AG09309 (cell line): ENCODE results near the gene NTNG2.

Experiments
- DNase-seq: peaks from one replicate; pipeline ENCODE4 v3.0.0-alpha.2; 2010; ENCODE audit warnings: low read depth
- H3K4me3 ChIP-seq: 2 replicates; pipeline ENCODE4 v1.5.1; 2011; ENCODE audit warnings: mild to moderate bottlenecking, low read depth, low read length, moderate library complexity; ENCODE audit not compliant: control insufficient read depth
- TF ChIP-seq, protein P1 (sequence below): IDR thresholded peaks from 2 replicates; pipeline ENCODE4 v1.5.1; 2011; ENCODE audit warnings: mild to moderate bottlenecking, low read depth, low read length, inconsistent platforms; ENCODE audit not compliant: insufficient read depth, control insufficient read depth; ENCODE audit errors: missing control alignments

NTNG2 gene

DNA sequence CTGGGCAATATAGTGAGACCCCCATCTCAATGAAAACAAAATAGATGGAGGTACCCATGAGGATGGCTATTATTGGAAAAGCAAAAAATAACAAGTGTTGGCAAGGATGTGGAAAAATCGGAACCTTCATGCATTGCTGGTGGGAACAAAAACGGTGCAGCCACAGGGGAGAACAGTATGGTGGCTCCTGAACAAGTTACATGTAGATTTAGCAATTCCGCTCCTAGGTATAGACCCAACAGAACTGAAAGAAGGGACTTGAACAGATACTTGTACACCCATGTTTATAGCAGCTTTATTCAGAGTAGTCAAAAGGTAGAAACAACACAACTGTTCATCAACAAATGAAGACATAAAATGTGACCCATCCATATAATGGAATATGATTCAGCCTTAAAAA is 43.0 kb downstream of the NTNG2 start:
- TF ChIP-seq, protein P1, sequence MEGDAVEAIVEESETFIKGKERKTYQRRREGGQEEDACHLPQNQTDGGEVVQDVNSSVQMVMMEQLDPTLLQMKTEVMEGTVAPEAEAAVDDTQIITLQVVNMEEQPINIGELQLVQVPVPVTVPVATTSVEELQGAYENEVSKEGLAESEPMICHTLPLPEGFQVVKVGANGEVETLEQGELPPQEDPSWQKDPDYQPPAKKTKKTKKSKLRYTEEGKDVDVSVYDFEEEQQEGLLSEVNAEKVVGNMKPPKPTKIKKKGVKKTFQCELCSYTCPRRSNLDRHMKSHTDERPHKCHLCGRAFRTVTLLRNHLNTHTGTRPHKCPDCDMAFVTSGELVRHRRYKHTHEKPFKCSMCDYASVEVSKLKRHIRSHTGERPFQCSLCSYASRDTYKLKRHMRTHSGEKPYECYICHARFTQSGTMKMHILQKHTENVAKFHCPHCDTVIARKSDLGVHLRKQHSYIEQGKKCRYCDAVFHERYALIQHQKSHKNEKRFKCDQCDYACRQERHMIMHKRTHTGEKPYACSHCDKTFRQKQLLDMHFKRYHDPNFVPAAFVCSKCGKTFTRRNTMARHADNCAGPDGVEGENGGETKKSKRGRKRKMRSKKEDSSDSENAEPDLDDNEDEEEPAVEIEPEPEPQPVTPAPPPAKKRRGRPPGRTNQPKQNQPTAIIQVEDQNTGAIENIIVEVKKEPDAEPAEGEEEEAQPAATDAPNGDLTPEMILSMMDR, result no peak
- no peak overlapping the region for H3K4me3 ChIP-seq
- no peak for DNase-seq

- no peak overlapping the region for H3K4me3 ChIP-seq
- no peak for DNase-seq
- TF ChIP-seq, protein P1, result no peak
These were observed 45.4 kb downstream of the NTNG2 start for GRCh38 chr9:132207215-132207614.

- no peak overlapping the region for H3K4me3 ChIP-seq
- TF ChIP-seq, protein P1, result no peak
- no peak for DNase-seq
These were observed 46.2 kb downstream of the NTNG2 start for GRCh38 chr9:132207839-132208615.

- TF ChIP-seq, protein P1, result no peak
- H3K4me3 ChIP-seq, result no peak overlapping the region
- no peak for DNase-seq
These were observed 47.4 kb downstream of the NTNG2 start for GRCh38 chr9:132209228-132209627.

- no peak for DNase-seq
- H3K4me3 ChIP-seq, result no peak overlapping the region
- TF ChIP-seq, protein P1, result no peak
These were observed 48.8 kb downstream of the NTNG2 start for GRCh38 chr9:132210472-132211145.

DNA sequence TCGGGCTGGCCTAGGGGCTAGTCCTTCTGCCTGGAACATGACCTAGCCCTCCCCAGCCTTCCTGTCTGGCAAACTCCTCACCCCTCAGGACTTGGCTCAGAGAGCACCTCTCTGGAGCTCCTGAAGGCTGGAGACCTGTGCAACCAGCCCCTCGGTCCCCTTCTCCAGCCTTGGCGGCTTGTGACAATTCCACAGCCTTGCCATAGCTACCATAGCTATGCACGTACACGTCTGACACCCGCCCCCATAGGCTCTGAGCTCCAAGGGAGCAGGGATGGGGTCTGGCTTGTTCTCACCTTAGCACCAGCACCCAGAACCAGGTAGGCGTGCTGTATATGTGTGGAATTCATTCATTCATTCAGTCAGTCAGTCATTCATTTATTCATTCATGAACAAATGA is 49.7 kb downstream of the NTNG2 start:
- no peak for DNase-seq
- H3K4me3 ChIP-seq, result no peak overlapping the region
- TF ChIP-seq, protein P1, result no peak
